ENCODE data around the gene CDH23.
A peak's percentile ranks its signal among the peaks of the same experiment; 100 is the strongest.
"Not testable (repeated sequence)": the region's sequence is repeated elsewhere in the genome, so short reads cannot be mapped to it uniquely, and the experiment has no call there.

CDH23 gene

DNA sequence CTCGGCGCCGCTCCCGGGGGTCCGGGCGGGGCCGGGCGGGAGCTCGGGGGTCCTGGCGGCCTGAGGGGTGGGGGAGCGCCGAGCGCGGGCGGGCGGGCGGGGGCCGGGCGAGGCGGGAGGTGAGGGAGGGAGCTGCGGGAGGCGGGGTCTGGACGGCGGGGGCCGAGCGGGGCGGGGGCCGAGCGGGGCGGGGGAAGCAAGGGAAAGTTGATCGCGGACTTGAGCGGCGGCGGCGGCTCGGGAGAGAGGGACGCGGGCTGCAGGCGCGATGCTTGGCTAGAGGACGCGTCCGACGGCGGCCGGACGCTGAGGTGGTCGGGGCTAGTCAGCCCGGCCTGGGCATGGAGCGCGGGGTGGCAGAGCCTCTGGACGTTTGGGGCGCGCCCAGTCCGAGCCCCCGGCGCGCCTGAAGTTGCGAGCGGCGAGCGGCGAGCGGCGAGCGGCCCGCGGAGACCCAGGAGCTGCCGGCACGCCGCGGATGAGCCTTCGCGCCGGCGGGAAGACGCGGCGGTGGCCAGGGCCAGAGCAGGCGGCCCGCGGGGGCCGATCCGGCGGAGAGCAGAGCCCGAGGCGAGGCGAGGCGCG is at the start of gene CDH23:
TSS of gene CDH23 (plus strand) at position 210 of the 585 bp plus-strand sequence. CDS start 42,912 bp downstream, outside the sequence.
- peak; percentile 24 for DNase-seq

DNA sequence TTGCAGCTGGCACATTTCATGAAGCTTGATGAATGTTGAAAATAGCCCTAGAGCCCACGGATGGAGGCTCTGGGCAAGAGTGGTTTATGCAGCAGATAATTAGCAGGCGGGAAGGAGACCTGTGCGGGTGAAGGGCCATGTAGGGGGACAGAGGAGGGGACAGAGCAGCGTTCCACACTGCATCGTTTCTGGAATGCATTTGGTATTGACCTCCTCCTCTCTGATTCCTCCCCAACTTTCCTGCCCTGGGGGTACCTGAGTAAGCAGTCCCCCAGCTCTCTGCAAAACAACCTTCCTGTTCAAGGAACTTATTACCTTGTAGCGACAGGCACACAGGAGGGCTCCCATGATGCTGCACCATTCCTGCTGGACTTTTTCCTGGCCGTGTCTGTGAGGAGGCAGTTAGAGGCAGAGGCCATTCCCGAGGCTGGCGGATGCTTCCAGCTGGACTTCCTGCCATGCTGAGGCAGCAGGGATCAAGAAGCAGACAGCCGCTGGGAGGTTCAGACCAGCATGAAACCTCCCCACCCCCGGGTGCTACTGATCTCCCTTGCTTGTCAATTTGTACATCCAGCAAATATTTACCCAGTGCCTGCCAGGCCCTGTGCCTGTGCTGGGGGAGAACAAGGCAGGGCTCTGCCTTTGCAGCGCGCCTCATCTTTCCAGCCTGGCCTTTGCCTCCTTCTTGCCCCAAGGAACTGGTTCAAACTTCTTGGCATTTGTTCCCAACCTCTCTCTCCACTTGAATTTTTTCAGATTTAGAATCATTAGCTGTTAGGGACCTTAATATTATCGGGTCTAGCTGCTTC is 48.9 kb upstream of the CDH23 start:
- DNase-seq = no peak

DNA sequence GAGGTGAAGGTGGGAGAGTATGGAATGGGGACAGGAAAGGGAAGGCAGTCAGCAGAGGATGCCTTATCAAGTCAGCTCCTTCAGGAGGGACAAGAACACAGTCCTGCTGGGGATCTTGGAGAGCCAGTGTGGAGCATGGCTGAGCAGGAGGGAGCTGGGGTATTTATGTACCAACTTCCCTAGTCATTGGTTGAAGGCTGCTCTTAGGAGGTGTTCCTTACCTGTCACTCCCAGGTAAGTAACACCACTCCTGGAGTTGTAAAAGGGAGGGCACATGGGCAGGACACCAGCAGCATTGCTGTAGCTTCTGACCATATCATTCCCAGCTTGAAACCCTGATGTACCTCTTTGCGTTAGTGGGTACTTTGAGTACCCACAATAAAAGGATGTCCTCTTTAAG is 47.9 kb upstream of the CDH23 start:
- no peak for DNase-seq

DNA sequence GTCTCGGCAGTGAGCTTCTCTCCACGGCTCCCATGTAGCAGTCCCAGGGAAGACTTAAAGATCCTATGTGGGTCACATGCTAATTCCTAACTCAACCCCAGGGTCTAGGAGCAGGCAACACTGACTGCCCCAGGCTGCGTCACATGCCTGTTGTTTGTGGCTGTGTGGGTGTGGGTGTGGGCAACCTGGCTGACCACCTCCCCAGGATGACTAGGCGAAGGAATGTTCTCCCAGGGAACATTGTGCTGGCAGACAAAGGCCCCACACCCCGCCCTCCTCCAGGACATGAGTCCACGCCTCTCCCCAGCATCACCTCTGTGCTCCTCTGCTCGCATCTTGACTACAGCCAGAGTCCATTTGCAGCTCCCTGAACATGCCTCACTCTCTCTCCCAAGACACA is 47.3 kb upstream of the CDH23 start:
- no peak for DNase-seq

DNA sequence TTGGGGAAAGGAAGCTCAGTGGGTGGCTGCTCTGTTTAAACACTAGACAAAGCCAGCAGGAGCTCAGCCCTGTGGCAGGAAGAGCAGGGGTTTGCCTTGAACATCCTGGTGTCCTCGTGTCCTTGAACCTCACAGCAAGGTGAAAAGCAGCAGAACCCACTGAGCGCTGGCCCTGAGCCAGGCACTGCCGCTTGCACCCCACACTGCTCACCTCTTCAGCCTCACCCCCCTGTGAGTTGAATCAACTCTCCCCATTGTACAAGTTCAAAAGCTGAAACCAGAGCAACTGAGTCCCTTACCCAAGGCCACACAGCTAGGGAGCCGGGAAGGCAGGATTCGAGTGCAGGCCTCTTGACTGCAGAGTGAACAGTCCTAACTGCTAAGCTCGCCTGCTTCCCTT is 45.6 kb upstream of the CDH23 start:
- DNase-seq = no peak

DNA sequence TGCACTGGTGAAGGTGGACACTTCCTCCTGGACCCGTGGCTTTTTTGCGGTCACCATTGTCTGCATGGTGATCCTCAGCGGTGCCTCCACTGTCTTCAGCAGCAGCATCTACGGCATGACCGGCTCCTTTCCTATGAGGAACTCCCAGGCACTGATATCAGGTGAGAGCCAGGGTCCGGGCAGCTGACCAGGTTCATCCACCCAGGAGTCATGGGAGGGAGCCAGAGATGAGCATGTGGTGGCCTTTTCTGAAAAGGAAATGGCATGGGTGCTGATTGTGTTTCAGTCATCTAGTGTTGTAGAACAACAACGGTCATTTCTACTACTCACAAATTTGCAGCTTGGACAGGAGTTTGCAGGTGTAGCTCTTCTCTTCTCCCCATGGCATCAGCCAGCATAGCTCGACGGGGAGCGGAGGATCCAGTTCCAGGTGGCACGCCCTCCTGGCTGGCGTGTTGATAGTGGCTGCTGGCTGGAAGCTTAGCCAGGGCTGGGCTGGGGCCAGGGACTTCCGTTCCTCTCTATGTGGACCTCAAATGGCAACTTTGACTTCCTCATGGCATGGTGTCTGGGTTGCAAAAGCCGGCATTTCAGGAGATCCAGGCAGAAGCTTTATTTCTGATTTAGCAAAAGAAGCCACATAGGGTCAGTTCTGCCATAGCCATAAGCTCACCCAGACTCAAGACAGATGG is 44.9 kb upstream of the CDH23 start:
- DNase-seq = no peak

DNA sequence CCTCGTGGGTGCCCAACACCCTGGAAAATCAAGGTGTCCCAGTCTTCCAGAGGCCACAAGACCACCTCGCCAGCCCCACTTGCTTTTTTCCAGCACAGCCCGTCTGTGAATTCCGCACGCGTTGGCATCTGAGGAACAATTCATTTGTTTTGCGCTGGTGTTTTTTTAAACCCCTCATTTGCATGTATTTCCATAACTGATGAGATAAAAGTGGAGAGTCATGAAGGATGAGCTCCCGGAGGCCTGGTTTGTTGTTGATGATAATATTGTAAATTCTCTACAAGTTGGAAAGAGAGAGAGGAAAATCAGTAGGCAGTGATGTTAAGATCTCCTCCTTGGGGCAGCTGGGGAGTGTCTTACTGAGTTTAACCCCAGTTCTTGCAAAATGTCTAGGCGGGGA is 43.1 kb upstream of the CDH23 start:
- DNase-seq = no peak

DNA sequence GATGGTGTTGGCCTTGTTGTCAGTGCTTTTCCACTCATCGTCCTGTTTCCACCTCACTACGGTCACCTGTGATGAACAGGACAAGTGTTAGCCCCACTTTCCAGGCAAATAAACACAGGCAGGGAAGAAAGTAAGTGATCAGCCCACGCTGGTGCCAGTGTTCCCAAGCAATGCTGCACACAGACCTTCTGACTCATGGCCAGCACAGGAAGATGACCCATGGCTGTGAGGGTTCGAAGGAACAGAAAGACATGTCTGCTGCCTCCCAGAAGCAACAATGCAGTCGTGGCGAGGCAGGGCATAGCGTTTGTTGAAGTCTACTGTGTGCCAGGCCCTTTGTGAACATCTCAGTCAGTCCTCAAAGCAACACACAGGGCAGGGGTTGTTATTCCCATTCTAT is 41.9 kb upstream of the CDH23 start:
- DNase-seq = no peak

DNA sequence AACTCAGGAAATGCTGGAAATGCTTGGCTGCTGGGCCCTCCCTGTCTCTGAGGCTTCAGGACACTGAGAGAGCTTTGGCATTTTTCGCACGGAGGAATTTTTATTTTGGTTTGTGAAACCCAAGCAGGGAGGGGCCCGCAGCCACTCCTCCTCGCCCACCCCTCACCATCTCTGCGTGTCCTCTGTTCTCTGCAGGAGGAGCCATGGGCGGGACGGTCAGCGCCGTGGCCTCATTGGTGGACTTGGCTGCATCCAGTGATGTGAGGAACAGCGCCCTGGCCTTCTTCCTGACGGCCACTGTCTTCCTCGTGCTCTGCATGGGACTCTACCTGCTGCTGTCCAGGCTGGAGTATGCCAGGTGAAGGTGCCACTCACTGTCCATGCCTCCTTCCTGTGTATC is 40.8 kb upstream of the CDH23 start:
- no peak for DNase-seq

DNA sequence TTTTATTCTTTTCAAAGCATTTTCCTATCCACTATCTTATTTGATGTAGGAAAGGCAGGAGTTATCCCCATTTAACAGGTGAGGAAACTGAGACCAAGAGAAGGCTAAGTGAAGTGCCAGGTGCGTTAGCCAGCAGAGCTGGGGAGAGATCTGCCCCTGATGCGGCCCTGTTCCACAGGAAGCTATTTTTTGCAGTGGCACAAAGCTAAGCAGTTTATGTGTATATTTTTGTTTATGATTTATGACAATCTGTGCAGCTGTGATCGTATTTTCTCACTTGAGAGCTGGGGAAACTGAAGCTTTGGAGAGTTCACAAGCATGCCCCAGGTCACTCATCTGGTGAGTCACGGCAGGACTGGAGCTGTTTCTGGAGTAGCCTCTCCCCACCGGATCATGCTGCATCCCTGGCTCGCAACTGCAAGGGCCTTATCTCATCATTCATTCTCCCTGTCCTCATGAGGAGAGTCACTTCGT is 38.9 kb upstream of the CDH23 start:
- no peak for DNase-seq

DNA sequence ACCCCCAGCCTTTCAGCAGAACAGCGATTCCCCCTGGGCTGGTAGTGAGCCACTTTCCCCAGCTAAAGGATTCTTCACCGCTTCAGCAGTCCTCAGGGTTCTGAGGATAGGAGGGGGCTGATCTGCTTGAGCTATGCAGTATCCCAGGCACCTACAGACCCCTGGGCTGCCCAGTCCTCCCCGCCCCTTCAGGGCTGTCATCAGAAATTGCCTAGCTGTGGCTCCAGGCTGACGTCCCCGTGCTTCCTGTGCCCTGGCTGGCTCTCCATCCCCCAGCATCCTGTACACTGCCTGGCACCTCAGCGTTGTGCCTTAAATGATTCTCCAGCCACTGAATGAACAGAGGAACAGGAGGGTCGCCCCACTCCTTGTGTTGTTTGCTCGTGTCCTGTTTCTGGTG is 38.4 kb upstream of the CDH23 start:
- DNase-seq = no peak

DNA sequence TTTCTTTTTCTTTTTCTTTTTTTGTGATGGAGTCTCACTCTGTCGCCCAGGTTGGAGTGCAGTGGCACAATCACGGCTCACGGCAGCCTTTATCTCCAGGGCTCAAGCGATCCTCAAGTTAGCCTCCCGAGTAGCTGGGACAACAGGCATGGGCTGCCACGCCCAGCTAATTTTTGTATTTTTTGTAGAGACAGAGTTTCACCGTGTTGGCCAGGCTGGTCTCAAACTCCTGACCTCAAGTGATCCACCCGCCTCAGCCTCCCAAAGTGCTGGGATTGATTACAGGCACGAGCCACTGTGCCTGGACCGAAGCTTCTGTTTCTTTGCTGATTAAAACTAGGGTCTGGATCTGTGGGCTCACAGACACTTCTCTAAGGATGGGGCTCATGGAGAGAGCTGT is 37.8 kb upstream of the CDH23 start:
- DNase-seq = not testable (repeated sequence)

DNA sequence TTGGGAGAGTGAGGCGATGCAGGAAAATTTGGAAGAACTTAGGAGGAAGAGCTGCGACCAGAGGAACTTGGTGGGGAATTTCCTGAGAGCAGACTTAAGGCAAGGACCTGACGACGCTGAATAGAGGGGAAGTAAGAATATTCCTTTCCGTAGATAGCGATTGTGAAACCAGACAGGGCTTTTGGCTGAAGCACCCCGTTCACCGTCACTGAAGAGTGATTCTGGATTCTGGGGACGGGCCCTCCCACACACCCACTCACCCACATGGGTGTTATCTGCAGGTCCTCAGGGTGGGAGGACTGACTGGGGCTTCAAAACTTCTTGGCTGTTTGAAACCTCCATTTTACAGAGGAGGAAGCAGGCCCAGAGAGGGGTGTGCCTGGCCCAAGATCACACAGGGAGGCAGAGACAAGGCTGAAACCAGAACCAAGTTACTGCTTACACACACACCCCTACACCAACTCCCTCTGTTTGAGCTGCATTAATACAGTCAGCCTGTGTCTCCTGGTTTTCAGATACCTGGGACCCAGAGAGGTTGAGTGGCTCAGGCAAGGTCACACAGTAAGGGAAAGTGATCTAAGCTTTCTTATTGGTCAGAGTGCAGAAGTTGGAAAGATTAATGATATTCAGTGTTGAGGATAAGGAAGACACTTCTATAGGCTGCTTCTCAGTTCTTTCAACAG is 37.2 kb upstream of the CDH23 start:
- no peak for DNase-seq

DNA sequence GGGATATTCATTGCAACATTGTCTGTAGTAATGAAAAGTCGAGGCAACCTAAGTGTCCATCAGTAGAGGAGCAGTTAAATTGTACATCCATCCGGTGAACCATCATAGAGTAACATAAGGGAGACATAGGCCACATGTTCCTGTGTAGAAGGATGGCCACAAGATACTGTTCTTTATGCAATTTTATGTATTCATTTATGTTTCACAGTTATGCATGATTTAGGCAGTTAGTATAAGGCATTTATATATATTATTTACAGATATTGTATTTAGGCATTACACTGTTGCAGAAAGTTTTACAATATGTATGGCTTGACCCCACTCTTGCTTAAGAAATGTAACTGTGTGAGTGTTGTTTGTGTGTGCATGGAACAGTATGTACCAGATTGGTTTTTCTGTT is 36.0 kb upstream of the CDH23 start:
- no peak for DNase-seq

DNA sequence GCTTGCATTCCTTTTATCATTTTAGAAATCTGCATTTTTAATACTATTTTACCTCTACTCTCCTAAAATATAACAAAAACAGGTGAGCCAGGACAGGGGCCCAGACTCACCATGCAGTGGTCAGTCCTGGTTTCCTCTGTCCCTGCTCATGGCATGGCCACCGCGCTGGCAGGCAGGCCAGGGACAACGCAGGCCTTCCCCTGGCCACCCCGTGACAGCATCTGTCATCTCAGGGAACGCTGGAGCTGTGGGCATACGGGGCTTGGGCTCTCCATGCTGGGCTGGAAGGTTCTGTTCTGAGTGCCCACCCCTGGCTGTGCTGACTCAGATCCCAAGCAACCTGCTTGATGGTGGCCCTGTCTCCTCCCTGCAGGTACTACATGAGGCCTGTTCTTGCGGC is 35.1 kb upstream of the CDH23 start:
- no peak for DNase-seq

DNA sequence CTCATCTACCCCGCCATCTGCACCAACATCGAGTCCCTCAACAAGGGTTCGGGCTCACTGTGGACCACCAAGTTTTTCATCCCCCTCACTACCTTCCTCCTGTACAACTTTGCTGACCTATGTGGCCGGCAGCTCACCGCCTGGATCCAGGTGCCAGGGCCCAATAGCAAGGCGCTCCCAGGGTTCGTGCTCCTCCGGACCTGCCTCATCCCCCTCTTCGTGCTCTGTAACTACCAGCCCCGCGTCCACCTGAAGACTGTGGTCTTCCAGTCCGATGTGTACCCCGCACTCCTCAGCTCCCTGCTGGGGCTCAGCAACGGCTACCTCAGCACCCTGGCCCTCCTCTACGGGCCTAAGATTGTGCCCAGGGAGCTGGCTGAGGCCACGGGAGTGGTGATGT is 34.6 kb upstream of the CDH23 start:
- no peak for DNase-seq

DNA sequence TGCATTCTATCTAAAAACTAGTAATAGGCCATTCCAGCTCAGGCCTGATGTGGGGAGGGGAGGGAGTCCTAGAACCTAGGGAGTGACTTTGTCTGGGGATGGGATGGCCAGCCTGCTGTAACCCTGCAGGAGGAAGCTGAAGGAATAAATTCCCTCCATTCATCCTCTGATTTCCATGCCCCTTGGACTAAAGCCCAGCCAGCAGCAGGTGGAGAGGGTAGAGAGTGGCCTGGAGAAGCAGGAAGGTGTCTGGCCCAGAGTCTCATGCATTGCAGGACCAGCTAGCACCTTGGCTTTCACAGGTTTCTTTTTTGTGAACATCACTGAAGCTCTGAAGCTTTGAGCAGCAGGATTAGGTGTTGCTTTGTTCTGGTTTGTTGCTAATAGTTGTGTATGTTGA is 32.8 kb upstream of the CDH23 start:
- no peak for DNase-seq

DNA sequence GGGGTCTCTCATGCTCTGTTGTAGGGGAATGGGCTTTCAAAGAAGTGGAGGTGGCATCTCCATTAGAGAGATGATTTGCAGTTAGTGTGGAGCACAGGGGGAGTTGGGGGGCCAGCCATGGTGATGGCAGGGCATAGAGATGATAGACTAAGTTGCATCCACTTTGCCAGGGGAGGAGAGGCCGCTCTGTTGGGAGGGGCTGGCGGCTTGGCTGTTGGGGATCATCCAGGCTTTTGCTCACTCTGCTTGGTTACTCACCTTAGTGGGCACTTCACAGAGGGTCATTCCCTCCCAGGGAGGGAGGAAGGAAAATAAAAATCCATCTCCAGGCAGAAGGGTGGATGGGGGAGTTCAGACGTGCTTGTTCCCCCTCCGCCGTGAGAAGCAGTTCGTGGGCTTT is 31.4 kb upstream of the CDH23 start:
- no peak for DNase-seq

DNA sequence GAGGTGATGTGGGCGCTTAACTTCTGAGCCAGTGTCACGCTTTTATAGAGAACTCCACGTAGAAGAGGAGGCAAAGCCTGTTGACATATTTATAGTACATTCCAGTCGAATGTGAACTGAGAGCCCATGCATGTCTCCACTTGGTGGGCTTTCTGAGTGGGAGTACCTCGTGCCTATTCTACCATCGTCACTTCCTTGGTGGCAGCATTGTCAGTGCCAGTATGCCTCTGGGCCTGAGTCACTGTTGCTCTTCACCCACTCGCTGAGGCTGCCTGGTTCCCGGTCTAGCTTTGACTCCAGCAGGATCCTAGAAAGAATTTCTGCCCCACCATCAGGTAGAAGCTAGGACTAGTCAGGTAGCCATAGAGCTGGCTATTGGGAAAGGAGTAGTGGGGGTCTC is 30.0 kb upstream of the CDH23 start:
- DNase-seq = no peak

DNA sequence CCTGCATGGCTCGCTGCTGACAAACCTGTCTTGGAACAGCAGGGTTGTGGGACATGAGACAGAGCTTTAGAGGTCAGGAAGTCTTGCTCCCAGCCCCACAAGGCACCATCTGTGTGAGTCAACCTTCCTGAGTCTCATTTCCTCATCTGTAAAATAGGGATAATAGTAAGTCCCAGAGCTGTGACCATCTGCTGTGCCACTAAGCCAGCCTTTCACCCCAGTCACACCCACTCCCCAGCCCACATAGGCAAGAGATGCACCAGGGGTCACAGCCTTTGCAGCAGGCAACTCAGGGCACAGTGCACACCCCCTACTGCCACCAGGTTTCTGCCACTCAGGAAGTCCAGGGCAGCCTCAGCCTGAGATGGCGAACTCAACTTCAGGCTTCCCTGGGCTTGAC is 29.4 kb upstream of the CDH23 start:
- DNase-seq = no peak

DNA sequence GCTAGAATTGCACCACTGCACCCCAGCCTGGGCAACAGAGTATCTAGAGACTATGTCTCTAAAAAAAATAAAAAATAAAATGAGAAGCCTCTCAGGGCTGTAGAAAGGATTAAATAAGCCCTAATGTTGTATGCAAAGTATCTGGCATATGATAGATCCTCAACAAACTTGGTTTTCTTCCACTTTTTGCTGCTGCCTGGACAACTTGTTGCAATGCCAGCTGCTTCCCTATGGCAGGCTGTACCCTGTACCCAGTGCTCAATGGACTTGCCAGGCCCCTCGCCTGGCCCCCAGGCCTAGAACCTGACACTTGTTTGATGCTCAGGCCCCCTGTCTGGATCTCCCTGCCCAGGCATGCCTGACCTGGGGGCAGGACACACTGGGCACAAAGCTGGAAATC is 28.5 kb upstream of the CDH23 start:
- DNase-seq = no peak

DNA sequence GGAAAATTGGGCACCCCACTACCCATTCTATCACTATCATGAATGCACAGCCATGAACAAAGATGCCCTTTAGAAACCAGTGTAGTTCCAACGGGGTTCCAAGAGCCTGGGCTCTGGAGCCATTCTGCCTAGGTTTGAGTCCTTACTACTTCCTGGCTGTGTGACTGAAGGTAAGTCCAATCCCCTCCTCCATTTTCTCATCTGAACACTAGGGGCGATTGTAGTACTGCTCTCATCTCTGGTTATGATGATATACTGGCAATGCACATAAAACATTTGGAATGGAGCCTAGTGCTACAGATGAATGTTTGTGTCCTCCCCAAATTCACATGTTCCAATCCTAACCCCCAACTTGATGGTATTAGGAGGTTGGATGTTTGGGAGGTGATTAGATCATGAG is 28.1 kb upstream of the CDH23 start:
- no peak for DNase-seq

DNA sequence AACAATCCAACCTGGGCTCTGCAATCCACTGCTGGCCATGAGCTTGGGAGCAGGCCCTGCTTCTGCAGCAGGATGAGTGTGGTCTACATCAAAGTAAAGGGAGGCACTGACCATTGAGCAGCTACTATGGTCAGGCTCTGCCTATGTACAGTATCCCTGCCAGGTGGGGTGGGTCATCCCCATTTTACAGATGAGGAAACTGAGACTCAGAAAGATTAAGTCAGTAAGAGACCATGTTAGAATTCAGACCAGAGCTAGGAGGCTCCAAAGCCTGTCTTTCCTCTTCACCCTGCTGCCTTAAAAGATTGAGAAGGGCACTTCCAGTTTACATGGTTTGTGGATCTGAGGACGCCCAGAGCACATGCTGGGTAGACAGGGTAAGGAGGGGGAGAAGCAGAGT is 27.1 kb upstream of the CDH23 start:
- no peak for DNase-seq

DNA sequence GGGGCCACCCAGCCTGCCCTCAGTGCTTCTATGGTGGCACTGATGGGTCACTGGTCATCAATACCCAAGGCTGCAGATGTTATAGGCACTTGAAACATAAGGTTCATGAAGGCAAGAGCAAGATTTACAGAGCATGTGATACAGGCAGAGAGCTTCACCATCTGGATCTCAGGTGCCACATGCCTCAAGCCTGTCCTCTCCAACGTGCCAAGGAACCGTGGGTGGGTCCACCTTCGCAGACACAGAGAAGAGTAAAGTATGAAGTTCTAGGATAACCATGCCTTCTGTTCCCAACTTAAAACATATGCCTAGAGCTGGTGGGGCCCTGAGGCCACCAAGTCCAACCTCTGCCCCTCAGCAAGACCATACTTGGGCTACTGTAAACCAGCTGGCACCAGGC is 26.7 kb upstream of the CDH23 start:
- DNase-seq = no peak

Measured in activated CD8-positive, alpha-beta memory T cell treated with anti-CD3 and anti-CD28 coated beads, Interleukin-2, amount 50 U/mL, for 4 hours (primary cell).